Muscle layer of colon (tissue), 2 donors: ENCODE results near the gene LEUTX.
"Not testable (repeated sequence)": the region's sequence is repeated elsewhere in the genome, so short reads cannot be mapped to it uniquely, and the experiment has no call there.

Source experiments
- H3K27ac ChIP-seq: one replicate; pipeline ENCODE4 v1.7.0; 2013; ENCODE audit warnings: low read depth, mild to moderate bottlenecking, low read length, moderate library complexity
- H3K27me3 ChIP-seq, 2 donors: one replicate each; pipeline ENCODE4 v1.7.0; 2013; ENCODE audit warnings: low read length in 2 of 2, mild to moderate bottlenecking in 2 of 2; ENCODE audit not compliant: insufficient read depth in 2 of 2, control insufficient read depth in 1 of 2
- H3K36me3 ChIP-seq: one replicate; pipeline ENCODE4 v1.7.0; 2013; ENCODE audit warnings: mild to moderate bottlenecking, low read length; ENCODE audit not compliant: insufficient read depth
- H3K4me1 ChIP-seq: one replicate; pipeline ENCODE4 v1.7.0; 2013; ENCODE audit warnings: mild to moderate bottlenecking, low read length; ENCODE audit not compliant: insufficient read depth
- H3K4me3 ChIP-seq, 2 donors: one replicate each; pipeline ENCODE4 v1.7.0; 2013; ENCODE audit warnings: low read length in 2 of 2, low read depth in 1 of 2, mild to moderate bottlenecking in 1 of 2, moderate library complexity in 1 of 2
- H3K9ac ChIP-seq: one replicate; pipeline ENCODE4 v1.7.0; 2013; ENCODE audit warnings: low read length
- H3K9me3 ChIP-seq: one replicate; pipeline ENCODE4 v1.7.0; 2013; ENCODE audit warnings: mild to moderate bottlenecking, low read length
- donor health status: abdominal sarcoma.
- donor health status: Adenocarcinoma of cecum.

LEUTX gene

GRCh38 chr19:39813264-39813993 lies 34.8 kb downstream of the LEUTX start:
- Histone ChIP-seq H3K9me3 (no peaks in the 10 kb centered on the region), H3K4me1 (no peaks in the 10 kb centered on the region), H3K4me3 (no peak overlapping the region), H3K27ac (no peak overlapping the region), H3K36me3 (no peaks in the 10 kb centered on the region), H3K9ac (no peak overlapping the region), H3K27me3 (no peaks in the 10 kb centered on the region)

DNA sequence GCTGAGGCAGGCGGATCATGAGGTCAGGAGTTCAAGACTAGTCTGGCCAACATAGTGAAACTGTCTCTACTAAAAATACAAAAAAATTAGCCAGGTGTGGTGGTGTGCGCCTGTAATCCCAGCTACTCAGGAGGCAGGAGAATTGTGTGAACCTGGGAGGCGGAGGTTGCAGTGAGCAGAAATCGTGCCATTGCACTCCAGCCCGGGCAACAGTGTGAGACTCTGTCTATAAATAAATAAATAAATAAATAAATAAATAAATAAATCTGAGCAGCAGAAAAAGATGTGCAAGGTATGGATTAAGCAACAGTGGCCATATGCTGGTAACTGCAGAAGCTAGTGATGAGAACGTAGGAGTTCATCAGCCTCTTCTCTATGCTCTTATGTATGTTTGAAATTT lies 35.5 kb downstream of the LEUTX start:
- not testable (repeated sequence) for H3K9ac ChIP-seq, H3K36me3 ChIP-seq, H3K4me1 ChIP-seq, H3K4me3 ChIP-seq, H3K9me3 ChIP-seq, H3K27ac ChIP-seq, H3K27me3 ChIP-seq

DNA sequence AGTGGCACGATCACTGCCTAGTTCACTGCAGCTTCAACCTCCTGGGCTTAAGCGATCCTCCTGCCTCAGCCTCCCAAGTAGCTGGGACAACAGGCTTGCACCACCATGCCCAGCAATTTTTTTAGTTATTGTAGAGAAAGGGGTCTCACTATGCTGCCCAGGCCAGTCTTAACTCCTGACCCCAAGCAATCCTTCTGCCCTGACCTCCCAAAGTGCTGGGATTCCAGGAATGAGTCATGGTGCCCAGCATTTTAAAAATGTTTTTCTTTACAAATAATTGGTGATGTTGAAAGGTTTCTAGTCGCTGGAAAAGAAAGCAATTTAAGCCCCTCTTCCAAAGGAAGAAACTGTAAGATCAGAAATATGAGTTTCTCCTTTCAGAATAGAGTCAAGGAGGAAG lies 35.9 kb downstream of the LEUTX start:
- no peak overlapping the region for H3K4me3 ChIP-seq
- no peak overlapping the region for H3K9ac ChIP-seq
- no peaks in the 10 kb centered on the region for H3K27me3 ChIP-seq
- no peaks in the 10 kb centered on the region for H3K4me1 ChIP-seq
- H3K27ac ChIP-seq = no peak overlapping the region
- no peaks in the 10 kb centered on the region for H3K36me3 ChIP-seq
- H3K9me3 ChIP-seq = no peaks in the 10 kb centered on the region

GRCh38 chr19:39816287-39817048 lies 37.8 kb downstream of the LEUTX start:
- Histone ChIP-seq H3K4me1 (no peaks in the 10 kb centered on the region), H3K4me3 (no peak overlapping the region), H3K9me3 (no peaks in the 10 kb centered on the region), H3K27ac (no peak overlapping the region), H3K27me3 (no peaks in the 10 kb centered on the region), H3K36me3 (no peaks in the 10 kb centered on the region), H3K9ac (no peak overlapping the region)

- Histone ChIP-seq H3K27me3 (no peaks in the 10 kb centered on the region), H3K9me3 (no peaks in the 10 kb centered on the region), H3K9ac (no peak overlapping the region), H3K27ac (no peak overlapping the region), H3K4me1 (peaks cover under 1% of the 10 kb centered on the region), H3K4me3 (no peak overlapping the region), H3K36me3 (no peaks in the 10 kb centered on the region)
Observed at GRCh38 chr19:39817888-39818561, 39.4 kb downstream of the LEUTX start.

- H3K27me3 ChIP-seq = no peaks in the 10 kb centered on the region
- no peak overlapping the region for H3K9ac ChIP-seq
- peaks cover 7% of the 10 kb centered on the region for H3K4me1 ChIP-seq
- no peaks in the 10 kb centered on the region for H3K36me3 ChIP-seq
- no peak overlapping the region for H3K4me3 ChIP-seq
- no peak overlapping the region for H3K27ac ChIP-seq
- H3K9me3 ChIP-seq = no peaks in the 10 kb centered on the region
Observed at GRCh38 chr19:39818626-39819097, 40.0 kb downstream of the LEUTX start.

DNA sequence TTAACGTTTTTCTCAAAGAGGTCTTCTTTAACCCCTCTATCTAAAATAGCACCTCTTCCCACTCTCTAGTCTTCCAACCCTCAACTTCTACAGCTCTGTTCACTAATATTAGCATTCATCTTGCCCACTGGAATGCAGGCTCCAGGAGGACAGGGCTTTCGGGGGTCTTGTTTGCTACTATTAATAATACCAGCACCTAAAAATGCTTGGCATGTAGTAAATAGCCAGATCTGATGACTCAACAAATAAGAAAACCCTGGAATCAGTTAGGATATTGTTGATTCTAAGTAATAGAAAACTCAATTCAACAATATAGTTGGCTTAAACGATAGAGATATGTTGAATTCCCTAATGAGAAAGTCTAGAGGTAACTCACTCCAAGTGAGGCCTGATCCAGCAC lies 41.1 kb downstream of the LEUTX start:
- Histone ChIP-seq H3K9me3 (no peaks in the 10 kb centered on the region), H3K9ac (no peak overlapping the region), H3K4me1 (peaks cover 11% of the 10 kb centered on the region), H3K27ac (no peak overlapping the region), H3K27me3 (no peaks in the 10 kb centered on the region), H3K4me3 (no peak overlapping the region), H3K36me3 (no peaks in the 10 kb centered on the region)

DNA sequence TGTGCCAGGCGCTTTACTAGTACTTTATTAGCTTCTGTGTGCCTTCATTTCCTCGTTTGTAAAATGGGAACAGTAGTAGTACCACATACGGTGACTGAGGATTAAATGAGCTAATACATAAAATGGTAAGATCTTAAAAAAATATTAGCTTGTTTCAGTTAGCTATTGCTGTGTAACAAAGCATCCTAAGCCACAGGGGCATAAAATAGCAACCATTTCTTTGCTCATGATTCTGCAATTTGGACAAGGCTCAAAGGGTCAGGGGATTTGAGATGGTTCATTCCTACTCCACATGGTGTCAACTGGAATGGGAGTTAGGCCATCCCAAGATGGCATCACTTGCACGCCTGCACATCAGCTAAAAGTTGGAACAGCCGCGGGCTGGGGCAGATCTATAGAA lies 42.0 kb downstream of the LEUTX start:
- no peak overlapping the region for H3K4me3 ChIP-seq

DNA sequence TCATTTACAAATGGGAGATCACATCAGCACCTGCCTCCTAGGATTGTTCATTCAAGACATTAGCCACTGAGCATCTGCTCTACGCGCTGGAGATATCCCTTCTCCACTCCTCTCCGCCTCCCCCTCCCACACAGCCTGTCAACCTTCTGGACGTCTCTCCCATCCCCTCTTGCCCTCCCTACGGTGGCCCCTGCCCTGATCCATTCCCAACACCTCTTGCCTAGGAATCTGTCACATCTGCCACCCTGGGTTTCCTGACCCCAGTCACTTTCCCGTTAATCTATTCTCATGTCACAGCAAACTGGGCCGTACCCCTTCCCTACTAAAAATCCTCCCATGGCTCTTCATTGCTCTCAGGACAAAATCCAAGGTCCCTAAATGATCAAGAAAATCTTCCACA lies 45.0 kb downstream of the LEUTX start:
- peaks cover 24% of the 10 kb centered on the region for H3K36me3 ChIP-seq
- H3K9me3 ChIP-seq = no peaks in the 10 kb centered on the region
- peak overlapping the region; percentile 40 for H3K27ac ChIP-seq
- peak overlapping the region; percentile 43 to 82 for H3K4me3 ChIP-seq
- H3K27me3 ChIP-seq = no peaks in the 10 kb centered on the region
- H3K9ac ChIP-seq = peak overlapping the region; percentile 62
- H3K4me1 ChIP-seq = peaks cover 17% of the 10 kb centered on the region

More for the DNA sequence above, 42.0 kb downstream of the LEUTX start:
- H3K27me3 ChIP-seq = no peaks in the 10 kb centered on the region
- no peak overlapping the region for H3K27ac ChIP-seq
- no peaks in the 10 kb centered on the region for H3K36me3 ChIP-seq
- H3K9ac ChIP-seq = no peak overlapping the region
- no peaks in the 10 kb centered on the region for H3K9me3 ChIP-seq
- peaks cover 17% of the 10 kb centered on the region for H3K4me1 ChIP-seq

DNA sequence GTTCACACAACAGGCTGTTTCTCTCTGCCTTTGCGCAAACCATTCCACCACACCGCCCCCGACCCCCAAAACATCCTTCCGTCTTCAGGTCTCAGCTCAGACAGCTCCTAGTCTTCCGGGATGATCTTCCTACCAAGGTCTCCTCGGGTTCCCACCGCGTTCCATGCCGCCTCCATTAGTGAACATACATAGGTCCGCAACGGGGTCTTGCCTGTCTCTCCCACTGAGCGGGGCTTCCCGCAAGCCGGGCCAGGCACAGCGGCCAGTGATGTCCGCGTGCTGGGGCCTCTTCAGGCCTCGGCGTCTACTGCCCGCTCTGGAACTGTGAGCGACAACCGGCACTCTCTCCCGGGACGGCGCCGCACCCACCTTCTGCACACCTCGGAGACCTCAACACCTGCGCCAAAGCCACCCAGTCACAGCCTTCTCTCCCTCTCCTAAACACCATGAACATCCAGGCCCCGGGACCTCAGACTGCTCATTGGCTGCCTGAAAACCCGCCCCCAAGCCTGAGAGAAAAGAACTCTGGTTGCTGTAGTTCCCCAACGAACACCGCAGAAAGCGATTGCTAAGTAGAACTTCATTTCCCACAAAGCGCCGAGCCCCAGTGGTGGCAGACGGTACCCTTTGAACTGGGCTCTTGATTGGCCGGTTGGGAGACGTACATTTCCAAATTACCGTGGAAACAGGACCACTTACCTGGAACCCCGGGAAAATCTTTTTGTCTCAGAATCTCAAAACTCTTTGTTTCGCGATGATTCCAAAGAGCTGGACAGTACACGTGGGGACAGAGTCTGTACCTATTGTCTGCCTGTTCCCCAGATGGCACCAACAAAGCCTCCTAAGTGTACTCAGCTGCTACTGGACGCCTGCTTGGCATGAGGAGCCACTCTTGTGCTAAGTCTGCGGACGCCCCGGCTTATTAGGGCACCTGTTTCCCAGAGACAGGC lies 45.8 kb downstream of the LEUTX start:
- Histone ChIP-seq H3K27ac (peak overlapping the region; percentile 40), H3K4me1 (peaks cover 17% of the 10 kb centered on the region), H3K4me3 (peak overlapping the region; percentile 43 to 82), H3K9ac (peak overlapping the region; percentile 62), H3K9me3 (no peaks in the 10 kb centered on the region), H3K27me3 (no peaks in the 10 kb centered on the region), H3K36me3 (peaks cover 31% of the 10 kb centered on the region)

GRCh38 chr19:39825093-39825463 lies 46.4 kb downstream of the LEUTX start:
- Histone ChIP-seq H3K36me3 (peaks cover 38% of the 10 kb centered on the region), H3K4me3 (no peak overlapping the region), H3K4me1 (peaks cover 17% of the 10 kb centered on the region)

More at GRCh38 chr19:39825093-39825463, 46.4 kb downstream of the LEUTX start:
- H3K27ac ChIP-seq = no peak overlapping the region
- no peak overlapping the region for H3K9ac ChIP-seq
- no peaks in the 10 kb centered on the region for H3K9me3 ChIP-seq
- H3K27me3 ChIP-seq = no peaks in the 10 kb centered on the region
